Measurements from ENCODE around the gene MANEA. TPM values are rescaled to one million over a fixed set of nuclear protein-coding genes. Genes with fewer than 3 reads are reported as not detected.

MANEA gene
- total RNA-seq, 2 donors from 2014 or later, result 77.8 to 141 TPM

DNA sequence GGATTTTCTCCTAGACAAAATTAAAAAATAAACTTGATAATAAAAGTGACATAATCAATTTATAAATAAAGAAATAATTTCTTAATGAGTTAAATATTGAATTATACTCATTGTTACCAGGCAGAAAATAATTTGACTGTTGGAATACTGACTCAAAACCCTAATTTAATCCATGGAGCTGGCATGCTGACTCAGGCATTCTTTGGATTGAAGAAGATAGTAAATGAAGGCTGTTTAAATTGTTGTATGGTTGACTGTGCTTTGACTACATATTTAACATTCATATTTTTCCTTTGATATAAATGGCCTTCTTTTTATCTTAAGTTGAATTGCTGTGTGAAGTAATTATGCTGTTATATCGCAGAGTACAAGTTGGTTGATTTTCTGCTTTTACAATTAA is 11.7 kb downstream of the MANEA start:
- H3K4me3 Mint-ChIP-seq, result no peak overlapping the region
- H3K9ac ChIP-seq (ENCODE audit: extremely low read depth, low read length, poor library complexity, severe bottlenecking), result no peak overlapping the region
- WGBS, 2 experiments (ENCODE audit: insufficient coverage in 1 of 2, insufficient read length in 1 of 2), result 89% methylated on average over 1 of the region's 1 CpG; no CpG with 5 or more reads in 1 of the 2 experiments
- no peak overlapping the region for H3K27ac Mint-ChIP-seq
- H3K27me3 ChIP-seq (ENCODE audit: control insufficient read depth, insufficient read depth, low read length, poor library complexity, severe bottlenecking), result no peaks in the 10 kb centered on the region
- no peak overlapping the region for H3K27ac ChIP-seq (ENCODE audit: low read depth, low read length)
- peaks cover 74% of the 10 kb centered on the region for H3K9me3 ChIP-seq (ENCODE audit: control insufficient read depth, low read length)
- peaks cover 98% of the 10 kb centered on the region for H3K36me3 ChIP-seq (ENCODE audit: control insufficient read depth, insufficient read depth, low read length)
- no peaks in the 10 kb centered on the region for H3K27me3 Mint-ChIP-seq (ENCODE audit: insufficient read depth)
- peaks cover 9% of the 10 kb centered on the region for H3K4me1 Mint-ChIP-seq
- peak overlapping the region; percentile 71 for H3K4me3 ChIP-seq (ENCODE audit: low read length)
- TF ChIP-seq, protein P1, sequence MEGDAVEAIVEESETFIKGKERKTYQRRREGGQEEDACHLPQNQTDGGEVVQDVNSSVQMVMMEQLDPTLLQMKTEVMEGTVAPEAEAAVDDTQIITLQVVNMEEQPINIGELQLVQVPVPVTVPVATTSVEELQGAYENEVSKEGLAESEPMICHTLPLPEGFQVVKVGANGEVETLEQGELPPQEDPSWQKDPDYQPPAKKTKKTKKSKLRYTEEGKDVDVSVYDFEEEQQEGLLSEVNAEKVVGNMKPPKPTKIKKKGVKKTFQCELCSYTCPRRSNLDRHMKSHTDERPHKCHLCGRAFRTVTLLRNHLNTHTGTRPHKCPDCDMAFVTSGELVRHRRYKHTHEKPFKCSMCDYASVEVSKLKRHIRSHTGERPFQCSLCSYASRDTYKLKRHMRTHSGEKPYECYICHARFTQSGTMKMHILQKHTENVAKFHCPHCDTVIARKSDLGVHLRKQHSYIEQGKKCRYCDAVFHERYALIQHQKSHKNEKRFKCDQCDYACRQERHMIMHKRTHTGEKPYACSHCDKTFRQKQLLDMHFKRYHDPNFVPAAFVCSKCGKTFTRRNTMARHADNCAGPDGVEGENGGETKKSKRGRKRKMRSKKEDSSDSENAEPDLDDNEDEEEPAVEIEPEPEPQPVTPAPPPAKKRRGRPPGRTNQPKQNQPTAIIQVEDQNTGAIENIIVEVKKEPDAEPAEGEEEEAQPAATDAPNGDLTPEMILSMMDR (conservative IDR thresholded peaks at IDR 0.05), result no peak
- peaks cover 26% of the 10 kb centered on the region for H3K9me3 Mint-ChIP-seq
- no peak for DNase-seq
- no peaks in the 10 kb centered on the region for H3K4me1 ChIP-seq (ENCODE audit: control insufficient read depth, insufficient read depth, low read length)
- peaks cover 79% of the 10 kb centered on the region for H3K36me3 Mint-ChIP-seq (ENCODE audit: low read depth)

DNA sequence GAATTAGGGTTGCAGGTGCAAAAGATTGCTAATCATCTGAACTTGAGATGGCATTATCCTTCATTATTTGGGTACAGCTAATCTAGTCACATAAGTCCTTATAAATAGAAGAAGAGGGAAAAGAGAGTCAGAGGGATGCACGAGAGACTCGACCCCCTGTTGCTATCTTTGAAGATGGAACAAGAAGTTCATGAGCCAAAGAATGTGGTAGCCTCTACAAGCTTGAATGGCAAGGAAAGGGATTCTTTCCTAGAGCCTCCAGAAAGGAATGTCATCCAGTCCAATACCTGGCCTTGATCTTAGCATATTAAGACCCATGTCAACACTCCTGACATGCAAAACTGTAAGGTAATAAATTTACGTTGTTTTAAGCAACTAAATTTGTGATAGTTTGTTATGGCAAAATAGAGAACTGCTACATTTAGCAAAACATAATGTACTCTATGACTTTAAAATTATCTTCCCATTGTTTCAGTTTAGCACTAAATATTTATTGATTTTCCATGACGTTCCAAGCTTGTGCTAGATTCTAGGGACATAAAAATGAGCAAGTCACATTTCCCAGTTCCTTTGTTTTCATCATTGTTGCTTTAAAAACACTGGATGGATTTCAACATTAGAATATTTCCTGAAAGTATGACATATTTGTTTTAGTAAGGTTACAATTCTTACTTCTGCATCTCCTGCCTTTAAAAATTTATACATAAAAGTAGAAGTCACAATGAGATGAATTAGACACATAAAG is 12.7 kb downstream of the MANEA start:
- Histone ChIP-seq H3K9me3 (ENCODE audit: control insufficient read depth, low read length) (peaks cover 65% of the 10 kb centered on the region), H3K27ac (ENCODE audit: low read depth, low read length) (no peak overlapping the region), H3K27me3 (ENCODE audit: control insufficient read depth, insufficient read depth, low read length, poor library complexity, severe bottlenecking) (no peaks in the 10 kb centered on the region), H3K4me3 (ENCODE audit: low read length) (peak overlapping the region; percentile 71), H3K9ac (ENCODE audit: extremely low read depth, low read length, poor library complexity, severe bottlenecking) (no peak overlapping the region), H3K4me1 (ENCODE audit: control insufficient read depth, insufficient read depth, low read length) (no peaks in the 10 kb centered on the region), H3K36me3 (ENCODE audit: control insufficient read depth, insufficient read depth, low read length) (peaks cover 96% of the 10 kb centered on the region)
- Mint-ChIP-seq H3K36me3 (ENCODE audit: low read depth) (peaks cover 78% of the 10 kb centered on the region), H3K9me3 (peaks cover 18% of the 10 kb centered on the region), H3K4me1 (peaks cover 9% of the 10 kb centered on the region), H3K27me3 (ENCODE audit: insufficient read depth) (no peaks in the 10 kb centered on the region), H3K27ac (no peak overlapping the region), H3K4me3 (peak overlapping the region; percentile 18)
- no peak for DNase-seq
- TF ChIP-seq, protein P1 (conservative IDR thresholded peaks at IDR 0.05), result no peak
- 83 to 95% methylated on average over 3 to 4 of the region's 4 CpGs for WGBS, 2 experiments (ENCODE audit: insufficient coverage in 1 of 2, insufficient read length in 1 of 2)

DNA sequence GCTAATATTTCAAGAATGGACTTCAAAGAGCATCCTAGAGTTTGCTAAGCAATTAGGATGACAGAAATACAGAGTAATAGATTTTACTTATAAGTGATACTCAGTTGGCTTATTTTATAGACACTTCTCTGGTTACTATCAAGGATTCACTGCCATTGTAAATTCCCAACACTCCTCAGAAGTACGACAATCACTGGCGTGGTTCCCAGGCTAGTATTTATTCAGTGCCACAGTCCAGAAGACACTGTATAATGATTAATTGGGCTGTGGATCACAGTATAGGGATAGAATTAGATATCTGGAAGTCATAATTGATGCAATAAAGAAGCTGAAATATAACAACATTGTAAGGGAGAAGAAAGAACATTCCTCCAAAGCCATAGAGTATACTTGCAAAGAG is 15.7 kb downstream of the MANEA start:
- TF ChIP-seq, protein P1 (conservative IDR thresholded peaks at IDR 0.05), result no peak
- Mint-ChIP-seq H3K9me3 (peaks cover 18% of the 10 kb centered on the region), H3K4me1 (peaks cover 6% of the 10 kb centered on the region), H3K4me3 (no peak overlapping the region), H3K27me3 (ENCODE audit: insufficient read depth) (no peaks in the 10 kb centered on the region), H3K27ac (no peak overlapping the region), H3K36me3 (ENCODE audit: low read depth) (peaks cover 79% of the 10 kb centered on the region)
- Histone ChIP-seq H3K9ac (ENCODE audit: extremely low read depth, low read length, poor library complexity, severe bottlenecking) (no peak overlapping the region), H3K4me1 (ENCODE audit: control insufficient read depth, insufficient read depth, low read length) (no peaks in the 10 kb centered on the region), H3K4me3 (ENCODE audit: low read length) (peak overlapping the region; percentile 71), H3K27me3 (ENCODE audit: control insufficient read depth, insufficient read depth, low read length, poor library complexity, severe bottlenecking) (no peaks in the 10 kb centered on the region), H3K9me3 (ENCODE audit: control insufficient read depth, low read length) (peaks cover 39% of the 10 kb centered on the region), H3K27ac (ENCODE audit: low read depth, low read length) (no peak overlapping the region), H3K36me3 (ENCODE audit: control insufficient read depth, insufficient read depth, low read length) (peaks cover 96% of the 10 kb centered on the region)
- no peak for DNase-seq
- 45% methylated on average over 2 of the region's 2 CpGs; no CpG with 5 or more reads in 1 of the 2 experiments for WGBS, 2 experiments (ENCODE audit: insufficient coverage in 1 of 2, insufficient read length in 1 of 2)

All from endodermal cell (in vitro differentiated cells).